Activated T-cell treated with anti-CD3 and anti-CD28 coated beads, Interleukin-2, amount 50 U/mL, for 1 hour (primary cell): ENCODE measurements around the gene SLC2A9.

Experiments used
- DNase-seq: peaks from one replicate; pipeline ENCODE4 v3.0.0-alpha.2; 2020

SLC2A9 gene

GRCh38 chr4:10018818-10019461 lies 2.4 kb downstream of the SLC2A9 start:
- DNase-seq, result peak; percentile 96

- no peak for DNase-seq
Measured at GRCh38 chr4:10017037-10017893, 4.0 kb downstream of the SLC2A9 start.

- DNase-seq, result no peak
Measured at GRCh38 chr4:10016169-10016568, 5.1 kb downstream of the SLC2A9 start.

- no peak for DNase-seq
Measured at GRCh38 chr4:10015140-10015753, 6.0 kb downstream of the SLC2A9 start.

GRCh38 chr4:10013722-10014121 lies 7.6 kb downstream of the SLC2A9 start:
- peak; percentile 28 for DNase-seq

- DNase-seq, result no peak
Measured at GRCh38 chr4:10011885-10012284, 9.4 kb downstream of the SLC2A9 start.

GRCh38 chr4:10011277-10011676 lies 10.0 kb downstream of the SLC2A9 start:
- no peak for DNase-seq

- no peak for DNase-seq
Measured at GRCh38 chr4:10009861-10010500, 11.3 kb downstream of the SLC2A9 start.

GRCh38 chr4:10008609-10009005 lies 12.7 kb downstream of the SLC2A9 start:
- no peak for DNase-seq

GRCh38 chr4:10007793-10008608 lies 13.3 kb downstream of the SLC2A9 start:
- no peak for DNase-seq

- no peak for DNase-seq
Measured at GRCh38 chr4:10007436-10007740, 13.9 kb downstream of the SLC2A9 start.

GRCh38 chr4:10006601-10007435 lies 14.5 kb downstream of the SLC2A9 start:
- DNase-seq, result no peak

- DNase-seq, result no peak
Measured at GRCh38 chr4:10006231-10006600, 15.1 kb downstream of the SLC2A9 start.

- DNase-seq, result no peak
Measured at GRCh38 chr4:10005632-10006031, 15.7 kb downstream of the SLC2A9 start.

- DNase-seq, result no peak
Measured at GRCh38 chr4:10003666-10004065, 17.6 kb downstream of the SLC2A9 start.

- no peak for DNase-seq
Measured at GRCh38 chr4:10002278-10002677, 19.0 kb downstream of the SLC2A9 start.

- no peak for DNase-seq
Measured at GRCh38 chr4:10001757-10002156, 19.5 kb downstream of the SLC2A9 start.

GRCh38 chr4:9999956-10000561 lies 21.2 kb downstream of the SLC2A9 start:
- no peak for DNase-seq

GRCh38 chr4:9997886-9998285 lies 23.4 kb downstream of the SLC2A9 start:
- DNase-seq, result no peak

- no peak for DNase-seq
Measured at GRCh38 chr4:9996319-9997110, 24.8 kb downstream of the SLC2A9 start.
